ENCODE results near the gene DAAM1.

Gene DAAM1

DNA sequence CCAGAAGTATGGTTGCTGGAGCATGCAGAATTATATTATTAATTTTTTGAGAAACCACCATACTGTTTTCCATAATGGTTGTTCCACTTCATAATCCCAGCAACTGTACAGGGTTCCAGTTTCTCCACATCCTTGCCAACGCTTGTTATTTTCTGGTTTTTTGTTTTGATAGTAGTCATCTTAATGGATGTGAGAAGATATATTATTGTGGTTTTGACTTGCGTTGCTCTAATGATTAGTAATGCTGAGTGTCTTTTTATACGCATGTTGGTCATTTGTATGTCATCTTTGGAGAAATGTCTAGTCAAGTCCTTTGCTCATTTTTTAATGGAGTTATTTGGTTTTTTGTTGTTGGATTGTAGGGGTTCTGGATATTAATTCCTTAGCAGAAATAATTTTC, 58.1 kb downstream of the DAAM1 start:
- no peak overlapping the region for H2AFZ ChIP-seq
- no peak overlapping the region for H3K4me3 ChIP-seq (ENCODE audit: low read depth, low read length)
- no peaks in the 10 kb centered on the region for H3K36me3 ChIP-seq (ENCODE audit: control insufficient read depth, insufficient read depth, low read length)
- H3K4me1 ChIP-seq = peaks cover 10% of the 10 kb centered on the region
- no peaks in the 10 kb centered on the region for H3K27me3 ChIP-seq (ENCODE audit: control insufficient read depth, insufficient read depth, low read length)
- H3K4me2 ChIP-seq (ENCODE audit: low read length) = no peak overlapping the region
- no peak for TF ChIP-seq CTCF (IDR thresholded peaks at IDR 0.05)
- H3K9me3 ChIP-seq (ENCODE audit: control insufficient read depth, low read length) = no peaks in the 10 kb centered on the region
- no peak overlapping the region for H3K9ac ChIP-seq
- no peak overlapping the region for H3K27ac ChIP-seq
- peaks cover 36% of the 10 kb centered on the region for H3K79me2 ChIP-seq

- no peak for TF ChIP-seq CTCF (IDR thresholded peaks at IDR 0.05)
- Histone ChIP-seq H3K36me3 (ENCODE audit: control insufficient read depth, insufficient read depth, low read length) (no peaks in the 10 kb centered on the region), H3K4me1 (peaks cover 14% of the 10 kb centered on the region), H3K9me3 (ENCODE audit: control insufficient read depth, low read length) (no peaks in the 10 kb centered on the region), H3K79me2 (peaks cover 38% of the 10 kb centered on the region), H2AFZ (no peak overlapping the region), H3K4me3 (ENCODE audit: low read depth, low read length) (no peak overlapping the region), H3K9ac (no peak overlapping the region), H3K4me2 (ENCODE audit: low read length) (no peak overlapping the region), H3K27ac (no peak overlapping the region), H3K27me3 (ENCODE audit: control insufficient read depth, insufficient read depth, low read length) (no peaks in the 10 kb centered on the region)
Measured at GRCh38 chr14:59247801-59248584, 59.5 kb downstream of the DAAM1 start.

DNA sequence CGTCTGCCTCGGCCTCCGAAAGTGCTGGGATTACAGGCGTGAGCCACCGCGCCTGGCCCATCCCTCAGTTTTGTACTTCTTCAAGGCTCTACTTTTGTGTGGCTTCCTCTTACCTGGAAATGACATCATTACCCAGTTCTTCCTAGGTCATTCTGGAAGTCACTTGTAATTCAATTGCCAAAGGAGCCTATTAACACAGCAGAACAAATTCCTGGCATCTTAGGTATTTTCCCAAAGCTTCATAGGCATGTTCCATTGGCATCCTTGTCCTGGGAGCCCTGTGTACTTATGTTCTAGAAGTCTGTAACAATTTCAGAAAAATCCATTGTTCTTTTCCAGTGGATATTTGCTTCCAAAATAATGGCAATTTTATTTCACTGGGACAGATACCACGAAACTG, 60.6 kb downstream of the DAAM1 start:
- Histone ChIP-seq H3K4me1 (peaks cover 14% of the 10 kb centered on the region), H3K27ac (no peak overlapping the region), H3K9ac (no peak overlapping the region), H2AFZ (no peak overlapping the region), H3K4me2 (ENCODE audit: low read length) (no peak overlapping the region), H3K27me3 (ENCODE audit: control insufficient read depth, insufficient read depth, low read length) (no peaks in the 10 kb centered on the region), H3K79me2 (peaks cover 41% of the 10 kb centered on the region), H3K4me3 (ENCODE audit: low read depth, low read length) (no peak overlapping the region), H3K36me3 (ENCODE audit: control insufficient read depth, insufficient read depth, low read length) (no peaks in the 10 kb centered on the region), H3K9me3 (ENCODE audit: control insufficient read depth, low read length) (no peaks in the 10 kb centered on the region)
- TF ChIP-seq CTCF (IDR thresholded peaks at IDR 0.05) = no peak

DNA sequence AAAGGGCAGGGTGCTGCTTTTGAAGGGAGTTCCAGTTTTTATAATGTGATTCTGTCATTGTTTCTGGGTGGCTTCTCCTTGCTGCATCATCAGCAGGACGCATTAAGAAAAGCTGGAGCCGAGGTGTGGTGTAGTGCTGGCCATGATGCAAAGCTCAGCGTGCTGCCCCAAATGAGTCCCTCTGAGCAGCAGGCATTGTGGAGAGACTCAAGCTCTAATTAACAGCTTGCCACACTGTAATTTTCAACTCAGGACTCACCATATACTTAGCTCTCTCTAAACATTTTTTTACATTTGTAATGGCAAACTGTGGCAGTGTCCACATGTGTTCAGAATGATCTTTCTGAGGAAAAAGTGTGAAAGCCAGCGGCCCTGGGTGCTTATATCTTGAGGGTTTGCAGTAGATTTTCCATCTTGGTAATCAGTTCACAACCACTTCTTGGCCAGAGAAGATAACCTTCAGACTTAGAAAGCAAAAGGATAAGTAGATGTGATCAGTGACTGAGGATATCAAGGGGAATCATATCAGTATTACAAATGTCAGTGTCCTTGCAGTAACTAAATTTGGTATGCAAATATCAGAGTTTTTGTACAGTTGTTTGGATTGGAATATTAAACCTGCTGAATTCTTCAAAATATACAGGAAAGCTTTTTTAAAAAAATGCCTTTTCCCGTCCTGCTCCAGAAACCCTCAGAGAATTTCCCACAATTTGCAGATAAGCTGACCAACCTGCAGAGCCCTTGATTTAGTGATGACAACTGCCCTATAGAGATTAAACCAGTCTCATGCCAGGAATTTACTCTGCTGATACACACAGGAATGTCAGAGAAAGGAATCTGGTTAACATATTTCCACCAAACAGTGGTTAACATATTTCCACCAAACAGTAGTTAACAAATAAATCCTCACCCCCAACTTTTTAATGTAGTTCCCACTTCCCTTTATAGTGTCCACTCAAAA, 63.6 kb downstream of the DAAM1 start:
- Histone ChIP-seq H2AFZ (no peak overlapping the region), H3K27me3 (ENCODE audit: control insufficient read depth, insufficient read depth, low read length) (no peaks in the 10 kb centered on the region), H3K9me3 (ENCODE audit: control insufficient read depth, low read length) (no peaks in the 10 kb centered on the region), H3K4me2 (ENCODE audit: low read length) (no peak overlapping the region), H3K36me3 (ENCODE audit: control insufficient read depth, insufficient read depth, low read length) (no peaks in the 10 kb centered on the region), H3K4me3 (ENCODE audit: low read depth, low read length) (no peak overlapping the region), H3K27ac (no peak overlapping the region), H3K4me1 (peaks cover 18% of the 10 kb centered on the region), H3K79me2 (peaks cover 30% of the 10 kb centered on the region), H3K9ac (no peak overlapping the region)
- TF ChIP-seq CTCF (IDR thresholded peaks at IDR 0.05) = no peak
